Immature natural killer cell (primary cell): ENCODE data around the gene SLC23A3. TPM values are rescaled to one million over a fixed set of nuclear protein-coding genes. Genes with fewer than 3 reads are reported as not detected.
A peak's percentile ranks its signal among the peaks of the same experiment; 100 is the strongest.
"Not testable (repeated sequence)": the region's sequence is repeated elsewhere in the genome, so short reads cannot be mapped to it uniquely, and the experiment has no call there.

Experiments used
- DNase-seq, 3 donors: peaks; one replicate each; pipeline ENCODE4 v3.0.0; 2022; ENCODE audit warnings: mixed read lengths in 1 of 3
- H3K27ac Mint-ChIP-seq, 6 donors: one replicate each; pipeline ENCODE4 v1.8.0; 2020; ENCODE audit warnings: mixed read lengths in 6 of 6, mild to moderate bottlenecking in 5 of 6, inconsistent platforms in 4 of 6, moderate library complexity in 3 of 6
- H3K27me3 Mint-ChIP-seq, 3 donors: one replicate each; pipeline ENCODE4 v1.8.0; 2020 to 2021; ENCODE audit warnings: low read depth in 3 of 3, mild to moderate bottlenecking in 3 of 3, mixed read lengths in 3 of 3, moderate library complexity in 3 of 3, inconsistent platforms in 1 of 3
- H3K36me3 Mint-ChIP-seq, 3 donors: one replicate each; pipeline ENCODE4 v1.8.0; 2020; ENCODE audit warnings: mixed read lengths in 3 of 3, inconsistent platforms in 2 of 3, mild to moderate bottlenecking in 2 of 3
- H3K4me1 Mint-ChIP-seq, 2 donors: one replicate each; pipeline ENCODE4 v1.8.0; 2020; ENCODE audit warnings: inconsistent platforms in 2 of 2, mild to moderate bottlenecking in 2 of 2, mixed read lengths in 2 of 2, moderate library complexity in 1 of 2
- H3K4me3 Mint-ChIP-seq, 5 donors: one replicate each; pipeline ENCODE4 v1.8.0; 2020; ENCODE audit warnings: mild to moderate bottlenecking in 5 of 5, mixed read lengths in 5 of 5, inconsistent platforms in 3 of 5, moderate library complexity in 3 of 5
- H3K9me3 Mint-ChIP-seq, 6 donors: one replicate each; pipeline ENCODE4 v1.8.0; 2020; ENCODE audit warnings: mild to moderate bottlenecking in 6 of 6, mixed read lengths in 6 of 6, inconsistent platforms in 4 of 6, moderate library complexity in 3 of 6
- polyA plus RNA-seq, 3 donors: library from polyadenylated mRNA; unstranded; fragments of 300-500 nt; fragmentation: Illumina TruSeq; gene quantifications; one replicate each; pipeline ENCODE4 v1.2.3, GENCODE V29; 2021

The SLC23A3 gene
- polyA plus RNA-seq, 3 donors from 2014 or later: 0.29 TPM; not detected in 2

GRCh38 chr2:219209236-219210195 lies 39.7 kb upstream of the SLC23A3 start:
- peaks cover 0 to 8% (median 0%) of the 10 kb centered on the region in 3 donors for H3K27me3 Mint-ChIP-seq
- peaks cover 0 to 1% (median 0%) of the 10 kb centered on the region in 6 donors for H3K9me3 Mint-ChIP-seq
- no peak for DNase-seq
- H3K4me3 Mint-ChIP-seq: peak overlapping the region; percentile 14 to 61 (median 48)
- H3K36me3 Mint-ChIP-seq: peaks cover 0 to 10% (median 0%) of the 10 kb centered on the region in 3 donors
- peaks cover 39 to 50% of the 10 kb centered on the region in 2 donors for H3K4me1 Mint-ChIP-seq
- H3K27ac Mint-ChIP-seq: peak overlapping the region; percentile 75 to 90 (median 86)

GRCh38 chr2:219207884-219208740 lies 38.3 kb upstream of the SLC23A3 start:
- DNase-seq: no peak
- H3K4me1 Mint-ChIP-seq: peaks cover 39 to 50% of the 10 kb centered on the region in 2 donors

GRCh38 chr2:219207134-219207883 lies 37.5 kb upstream of the SLC23A3 start:
- Mint-ChIP-seq H3K27ac (peak overlapping the region; percentile 66 to 97 (median 90)), H3K4me1 (peaks cover 39 to 50% of the 10 kb centered on the region in 2 donors), H3K4me3 (peak overlapping the region; percentile 89 to 98 (median 91)), H3K36me3 (peaks cover 0 to 10% (median 0%) of the 10 kb centered on the region in 3 donors), H3K9me3 (peaks cover 0 to 1% (median 0%) of the 10 kb centered on the region in 6 donors), H3K27me3 (peaks cover 0 to 6% (median 0%) of the 10 kb centered on the region in 3 donors)
- DNase-seq: no peak

More at GRCh38 chr2:219207884-219208740, 38.3 kb upstream of the SLC23A3 start:
- peaks cover 0 to 6% (median 0%) of the 10 kb centered on the region in 3 donors for H3K27me3 Mint-ChIP-seq
- H3K9me3 Mint-ChIP-seq: peaks cover 0 to 1% (median 0%) of the 10 kb centered on the region in 6 donors
- peaks cover 0 to 10% (median 0%) of the 10 kb centered on the region in 3 donors for H3K36me3 Mint-ChIP-seq
- peak overlapping the region; percentile 75 to 96 (median 86) for H3K27ac Mint-ChIP-seq
- peak overlapping the region; percentile 89 to 98 (median 91) for H3K4me3 Mint-ChIP-seq

GRCh38 chr2:219206328-219207133 lies 36.7 kb upstream of the SLC23A3 start, which contains the start of gene ZFAND2B:
TSS of gene ZFAND2B (plus strand) at chr2:219206782. CDS start at chr2:219206988, 206 bp downstream.
- Mint-ChIP-seq H3K27me3 (peaks cover 0 to 6% (median 2%) of the 10 kb centered on the region in 3 donors), H3K36me3 (peaks cover 0 to 10% (median 0%) of the 10 kb centered on the region in 3 donors), H3K4me1 (peaks cover 37 to 49% of the 10 kb centered on the region in 2 donors), H3K4me3 (peak within 1 kb of the TSS; percentile 89 to 98 (median 91)), H3K27ac (peak within 1 kb of the TSS; percentile 94 to 99 (median 96)), H3K9me3 (peaks cover 0 to 1% (median 0%) of the 10 kb centered on the region in 6 donors)
- peak; percentile 96 to 98 (median 97) for DNase-seq

GRCh38 chr2:219205981-219206327 lies 36.1 kb upstream of the SLC23A3 start:
- H3K4me3 Mint-ChIP-seq: peak overlapping the region; percentile 89 to 98 (median 91)
- peaks cover 0 to 1% (median 0%) of the 10 kb centered on the region in 6 donors for H3K9me3 Mint-ChIP-seq

GRCh38 chr2:219205165-219205538 lies 35.3 kb upstream of the SLC23A3 start:
- Mint-ChIP-seq H3K9me3 (no peaks in the 10 kb centered on the region), H3K27ac (peak overlapping the region in 5 of 6 donors; percentile 30 to 99 (median 55)), H3K4me1 (peaks cover 33 to 44% of the 10 kb centered on the region in 2 donors), H3K4me3 (peak overlapping the region; percentile 44 to 89 (median 51)), H3K36me3 (peaks cover 0 to 10% (median 0%) of the 10 kb centered on the region in 3 donors), H3K27me3 (peaks cover 2 to 6% (median 2%) of the 10 kb centered on the region in 3 donors)
- DNase-seq: no peak

More at GRCh38 chr2:219205981-219206327, 36.1 kb upstream of the SLC23A3 start:
- Mint-ChIP-seq H3K27me3 (peaks cover 0 to 6% (median 2%) of the 10 kb centered on the region in 3 donors), H3K4me1 (peaks cover 31 to 43% of the 10 kb centered on the region in 2 donors), H3K27ac (peak overlapping the region; percentile 94 to 99 (median 96)), H3K36me3 (peaks cover 0 to 10% (median 0%) of the 10 kb centered on the region in 3 donors)
- DNase-seq: no peak

- Mint-ChIP-seq H3K4me1 (peaks cover 28 to 40% of the 10 kb centered on the region in 2 donors), H3K27me3 (peaks cover 2 to 6% (median 2%) of the 10 kb centered on the region in 3 donors), H3K9me3 (no peaks in the 10 kb centered on the region), H3K27ac (peak overlapping the region in 3 of 6 donors; percentile 30 to 55 (median 48)), H3K4me3 (no peak overlapping the region), H3K36me3 (peaks cover 0 to 10% (median 0%) of the 10 kb centered on the region in 3 donors)
- DNase-seq: no peak
Observed at GRCh38 chr2:219204425-219205164, 34.8 kb upstream of the SLC23A3 start.

GRCh38 chr2:219201331-219201730 lies 31.5 kb upstream of the SLC23A3 start:
- not testable (repeated sequence) for H3K27ac Mint-ChIP-seq, H3K27me3 Mint-ChIP-seq, H3K36me3 Mint-ChIP-seq, H3K4me3 Mint-ChIP-seq, DNase-seq, H3K9me3 Mint-ChIP-seq
- H3K4me1 Mint-ChIP-seq: peaks cover 17 to 20% of the 10 kb centered on the region in 2 donors

GRCh38 chr2:219200502-219201326 lies 30.9 kb upstream of the SLC23A3 start:
- peaks cover 13 to 14% of the 10 kb centered on the region in 2 donors for H3K4me1 Mint-ChIP-seq
- not testable (repeated sequence) for H3K27me3 Mint-ChIP-seq, H3K9me3 Mint-ChIP-seq, H3K36me3 Mint-ChIP-seq
- peak overlapping the region; percentile 72 to 84 (median 79) for H3K4me3 Mint-ChIP-seq
- DNase-seq: peak in 2 of 3 donors; percentile 31 to 33
- peak overlapping the region; percentile 47 to 90 (median 82) for H3K27ac Mint-ChIP-seq

GRCh38 chr2:219199470-219200211 lies 29.8 kb upstream of the SLC23A3 start:
- H3K4me1 Mint-ChIP-seq: peaks cover 13 to 14% of the 10 kb centered on the region in 2 donors
- DNase-seq: no peak
- no peaks in the 10 kb centered on the region for H3K36me3 Mint-ChIP-seq
- H3K27me3 Mint-ChIP-seq: peaks cover 0 to 12% (median 5%) of the 10 kb centered on the region in 3 donors
- H3K9me3 Mint-ChIP-seq: no peaks in the 10 kb centered on the region
- H3K4me3 Mint-ChIP-seq: no peak overlapping the region
- H3K27ac Mint-ChIP-seq: peak overlapping the region in 1 of 6 donors; percentile 77
